H1 (cell line): ENCODE data around the gene LRRC8D. TPM values are rescaled to one million over a fixed set of nuclear protein-coding genes. Genes with fewer than 3 reads are reported as not detected.

ENCODE experiments used
- NANOG ChIP-seq: IDR thresholded peaks from 2 replicates; pipeline ENCODE4 v1.6.1; 2011; ENCODE audit warnings: low read length, low read depth, mild to moderate bottlenecking, inconsistent platforms; ENCODE audit not compliant: insufficient read depth, poor library complexity, severe bottlenecking
- RNF2 ChIP-seq: fragments of 200-900, 300-1000 bp; sonication (generic); IDR thresholded peaks from 2 replicates; pipeline ENCODE4 v1.7.1; 2016; ENCODE audit warnings: borderline replicate concordance, low read depth, mild to moderate bottlenecking, antibody characterized with exemption, low read length; ENCODE audit not compliant: poor library complexity, severe bottlenecking; ENCODE audit errors: missing control alignments
- TBP ChIP-seq: IDR thresholded peaks from 2 replicates; pipeline ENCODE4 v1.6.1; 2011; ENCODE audit warnings: low read depth, low read length, improper control_type of control experiment
- YY1 ChIP-seq: IDR thresholded peaks from 2 replicates; pipeline ENCODE4 v1.6.1; 2011; ENCODE audit warnings: low read depth, mild to moderate bottlenecking, low read length
- polyA plus RNA-seq, 7 experiments: library from polyadenylated mRNA; depleted of rRNA in 3 of 7; stranded (reverse) in 5 of 7; unstranded in 2 of 7; fragments of >200 nt in 5 of 7; fragments of 200-250 nt in 2 of 7; gene quantifications; 1 replicate in 5 of 7; 2 replicates in 1 of 7; 4 replicates in 1 of 7; pipeline versions ENCODE4 v1.2.1 to v1.2.3, GENCODE V29; 2011 to 2013; ENCODE audit warnings: missing spikeins in 2 of 7, mixed read lengths in 2 of 7
- total RNA-seq: library from RNA; stranded (reverse); fragmentation: NEBNext Ultra II Directional; extraction: Animal tissue kit (Norgen Biotek cat#: 25700); gene quantifications from 2 replicates; pipeline ENCODE4 v1.2.1, GENCODE V29; 2021

Gene LRRC8D
- total and polyA plus RNA-seq, 2 of the 8 experiments (the other 6 are each of a cell fraction or from before 2014, with no cell fraction given), result 42.0 to 58.5 TPM

DNA sequence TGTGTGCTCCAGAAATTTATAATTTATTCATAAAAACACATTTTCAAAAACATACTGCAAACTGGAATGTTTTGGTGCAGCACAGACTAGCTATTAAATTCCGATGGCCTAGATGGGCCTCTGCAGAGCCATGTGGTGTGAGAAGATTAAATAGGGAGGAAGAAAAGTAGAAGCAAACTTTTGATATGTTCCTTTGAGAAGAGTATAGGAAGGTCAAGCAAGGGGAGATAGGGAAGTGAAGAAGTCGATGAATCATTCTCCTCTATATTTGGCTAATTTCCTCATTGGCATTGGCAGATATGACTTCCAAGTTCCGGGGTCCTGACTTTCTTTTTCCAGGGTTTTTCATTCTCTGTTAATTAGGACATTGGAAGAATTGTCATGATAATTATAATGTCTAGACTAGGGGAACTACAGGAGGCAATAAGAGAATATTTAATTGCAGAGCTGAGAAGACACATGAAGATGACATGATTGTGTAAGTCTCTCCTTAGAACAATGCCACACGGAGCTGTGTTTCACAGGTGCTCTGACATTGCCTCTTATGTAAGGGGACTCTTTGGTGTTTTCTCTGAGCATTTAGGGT, 154.8 kb downstream of the LRRC8D start (continued):
- TF ChIP-seq YY1, result no peak
- no peak for TF ChIP-seq RNF2
- no peak for TF ChIP-seq NANOG
- no peak for TF ChIP-seq TBP
